Neural cell (in vitro differentiated cells): ENCODE measurements around the gene RNF225.

Experiments
- EP300 ChIP-seq: fragments of 450-650 bp; conservative IDR thresholded peaks from 2 replicates; pipeline ENCODE4 v1.6.1; 2014; ENCODE audit warnings: antibody characterized with exemption, mild to moderate bottlenecking, moderate library complexity; ENCODE audit not compliant: poor library complexity, severe bottlenecking
- EZH2 ChIP-seq: fragments of 200-600, 300-800 bp; shearing (Covaris generic), sonication (generic); IDR thresholded peaks from 2 replicates; pipeline ENCODE4 v1.6.1; 2014; ENCODE audit warnings: antibody characterized with exemption, low read length, borderline replicate concordance, mild to moderate bottlenecking; ENCODE audit not compliant: insufficient read depth, poor library complexity, severe bottlenecking
- POLR2AphosphoS5 ChIP-seq: IDR thresholded peaks from 2 replicates; pipeline ENCODE4 v1.6.1; 2012
- RAD21 ChIP-seq: fragments of 450-650 bp; conservative IDR thresholded peaks from 2 replicates; pipeline ENCODE4 v1.6.1; 2014; ENCODE audit warnings: antibody characterized with exemption, mild to moderate bottlenecking, moderate library complexity
- SMC3 ChIP-seq: fragments of 450-650 bp; conservative IDR thresholded peaks from 2 replicates; pipeline ENCODE4 v1.6.1; 2014; ENCODE audit warnings: antibody characterized with exemption, mild to moderate bottlenecking, moderate library complexity; ENCODE audit not compliant: poor library complexity
- TF ChIP-seq, protein P1 (sequence below): fragments of 450-650 bp; IDR thresholded peaks from 2 replicates; pipeline ENCODE4 v1.5.1; 2014; ENCODE audit warnings: antibody characterized with exemption, mild to moderate bottlenecking, moderate library complexity; ENCODE audit not compliant: poor library complexity, severe bottlenecking
- TF ChIP-seq, protein P2 (sequence below): IDR thresholded peaks from 2 replicates; pipeline ENCODE4 v1.6.1; 2012; ENCODE audit warnings: borderline replicate concordance

DNA sequence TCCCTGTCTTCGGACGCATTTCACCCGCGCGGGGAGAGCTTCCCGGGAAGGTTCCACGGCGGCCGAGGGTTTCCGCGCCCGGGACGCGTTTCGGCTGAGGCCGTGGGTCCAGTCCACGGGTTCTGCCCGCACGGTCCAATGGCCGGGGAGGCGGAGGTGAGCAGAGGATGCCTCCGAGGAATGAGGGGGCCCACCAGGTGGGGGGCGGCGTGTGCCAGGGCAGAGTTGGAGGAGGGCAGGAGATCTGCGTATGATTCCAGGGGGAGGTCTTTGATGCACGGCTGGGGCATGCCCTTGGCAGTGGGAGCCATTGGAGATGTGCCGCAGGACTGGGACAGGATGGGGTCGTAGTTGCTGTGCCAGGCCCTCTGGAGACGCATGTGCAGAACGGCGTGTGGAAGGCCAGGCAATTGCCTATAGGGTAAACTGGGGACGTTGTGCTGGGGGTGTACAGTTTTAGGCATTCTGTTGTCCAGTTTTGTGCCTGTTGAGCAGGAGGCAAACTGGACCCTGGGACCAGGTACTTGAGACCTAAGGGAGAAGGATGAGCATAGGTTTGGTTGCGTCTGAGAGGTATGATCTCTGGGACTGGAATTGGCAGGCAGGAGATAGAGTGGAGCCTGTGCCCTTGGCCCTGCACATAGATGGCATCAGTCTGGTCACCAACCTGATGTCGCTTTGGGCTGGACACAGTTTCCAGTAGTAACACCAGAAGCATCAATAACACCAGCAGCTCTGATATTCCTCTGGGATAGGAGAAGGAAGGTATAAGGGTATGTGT is 13.7 kb downstream of the RNF225 start:
- TF ChIP-seq, protein P1, sequence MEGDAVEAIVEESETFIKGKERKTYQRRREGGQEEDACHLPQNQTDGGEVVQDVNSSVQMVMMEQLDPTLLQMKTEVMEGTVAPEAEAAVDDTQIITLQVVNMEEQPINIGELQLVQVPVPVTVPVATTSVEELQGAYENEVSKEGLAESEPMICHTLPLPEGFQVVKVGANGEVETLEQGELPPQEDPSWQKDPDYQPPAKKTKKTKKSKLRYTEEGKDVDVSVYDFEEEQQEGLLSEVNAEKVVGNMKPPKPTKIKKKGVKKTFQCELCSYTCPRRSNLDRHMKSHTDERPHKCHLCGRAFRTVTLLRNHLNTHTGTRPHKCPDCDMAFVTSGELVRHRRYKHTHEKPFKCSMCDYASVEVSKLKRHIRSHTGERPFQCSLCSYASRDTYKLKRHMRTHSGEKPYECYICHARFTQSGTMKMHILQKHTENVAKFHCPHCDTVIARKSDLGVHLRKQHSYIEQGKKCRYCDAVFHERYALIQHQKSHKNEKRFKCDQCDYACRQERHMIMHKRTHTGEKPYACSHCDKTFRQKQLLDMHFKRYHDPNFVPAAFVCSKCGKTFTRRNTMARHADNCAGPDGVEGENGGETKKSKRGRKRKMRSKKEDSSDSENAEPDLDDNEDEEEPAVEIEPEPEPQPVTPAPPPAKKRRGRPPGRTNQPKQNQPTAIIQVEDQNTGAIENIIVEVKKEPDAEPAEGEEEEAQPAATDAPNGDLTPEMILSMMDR = no peak
- TF ChIP-seq EZH2 (no peak), SMC3 (no peak), RAD21 (no peak), POLR2AphosphoS5 (no peak), EP300 (no peak)
- TF ChIP-seq, protein P2, sequence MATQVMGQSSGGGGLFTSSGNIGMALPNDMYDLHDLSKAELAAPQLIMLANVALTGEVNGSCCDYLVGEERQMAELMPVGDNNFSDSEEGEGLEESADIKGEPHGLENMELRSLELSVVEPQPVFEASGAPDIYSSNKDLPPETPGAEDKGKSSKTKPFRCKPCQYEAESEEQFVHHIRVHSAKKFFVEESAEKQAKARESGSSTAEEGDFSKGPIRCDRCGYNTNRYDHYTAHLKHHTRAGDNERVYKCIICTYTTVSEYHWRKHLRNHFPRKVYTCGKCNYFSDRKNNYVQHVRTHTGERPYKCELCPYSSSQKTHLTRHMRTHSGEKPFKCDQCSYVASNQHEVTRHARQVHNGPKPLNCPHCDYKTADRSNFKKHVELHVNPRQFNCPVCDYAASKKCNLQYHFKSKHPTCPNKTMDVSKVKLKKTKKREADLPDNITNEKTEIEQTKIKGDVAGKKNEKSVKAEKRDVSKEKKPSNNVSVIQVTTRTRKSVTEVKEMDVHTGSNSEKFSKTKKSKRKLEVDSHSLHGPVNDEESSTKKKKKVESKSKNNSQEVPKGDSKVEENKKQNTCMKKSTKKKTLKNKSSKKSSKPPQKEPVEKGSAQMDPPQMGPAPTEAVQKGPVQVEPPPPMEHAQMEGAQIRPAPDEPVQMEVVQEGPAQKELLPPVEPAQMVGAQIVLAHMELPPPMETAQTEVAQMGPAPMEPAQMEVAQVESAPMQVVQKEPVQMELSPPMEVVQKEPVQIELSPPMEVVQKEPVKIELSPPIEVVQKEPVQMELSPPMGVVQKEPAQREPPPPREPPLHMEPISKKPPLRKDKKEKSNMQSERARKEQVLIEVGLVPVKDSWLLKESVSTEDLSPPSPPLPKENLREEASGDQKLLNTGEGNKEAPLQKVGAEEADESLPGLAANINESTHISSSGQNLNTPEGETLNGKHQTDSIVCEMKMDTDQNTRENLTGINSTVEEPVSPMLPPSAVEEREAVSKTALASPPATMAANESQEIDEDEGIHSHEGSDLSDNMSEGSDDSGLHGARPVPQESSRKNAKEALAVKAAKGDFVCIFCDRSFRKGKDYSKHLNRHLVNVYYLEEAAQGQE = no peak
